ENCODE measurements around the gene ARAP2.

The ARAP2 gene

DNA sequence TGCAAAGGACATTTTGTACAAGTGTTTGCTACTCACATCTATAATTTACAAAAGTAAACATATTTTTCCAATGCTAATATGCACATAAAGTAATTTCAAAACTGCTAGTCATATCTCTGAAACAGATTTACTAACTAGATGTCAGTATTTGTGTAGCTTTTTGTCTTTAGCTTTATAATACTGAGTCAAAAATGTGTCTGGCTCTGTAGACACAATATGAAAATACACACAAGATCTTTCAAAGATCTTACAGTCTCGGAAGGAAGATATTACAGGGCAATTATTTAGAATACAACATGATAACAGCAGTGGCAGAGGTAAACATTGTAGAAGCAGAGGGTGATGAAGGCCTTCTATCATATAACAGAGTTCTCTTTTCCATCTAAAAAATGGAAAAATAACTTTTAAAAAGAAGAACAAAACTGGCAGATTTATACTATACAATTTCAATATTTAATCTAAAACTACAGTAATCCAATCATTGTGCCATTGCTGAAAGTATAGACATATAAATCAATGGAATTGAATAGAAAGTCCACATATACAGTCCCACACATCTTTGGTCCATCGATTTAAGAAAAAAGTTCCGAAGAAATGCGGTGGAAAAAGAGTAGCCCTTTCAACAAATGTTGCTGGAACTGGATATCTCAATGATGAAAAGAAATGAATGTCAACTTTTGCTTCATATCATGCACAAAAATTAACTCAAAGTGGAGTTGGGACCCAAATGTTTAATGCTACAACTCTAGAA, 29.4 kb downstream of the ARAP2 start:
- H3K27me3 ChIP-seq (ENCODE audit: control insufficient read depth in 3 of 3, insufficient read depth in 3 of 3, low read depth in 1 of 3, low read length in 3 of 3): no peaks in the 10 kb centered on the region
- no peak overlapping the region for H2BK120ac ChIP-seq (ENCODE audit: low read depth, low read length)
- H3K23ac ChIP-seq (ENCODE audit: low read depth, low read length, poor library complexity): no peak overlapping the region
- no peak overlapping the region for H2AK5ac ChIP-seq (ENCODE audit: low read depth, low read length)
- H2AFZ ChIP-seq (ENCODE audit: low read length): no peak overlapping the region
- H3K79me1 ChIP-seq (ENCODE audit: low read depth, low read length): no peaks in the 10 kb centered on the region
- H3K18ac ChIP-seq (ENCODE audit: low read length): no peak overlapping the region
- no peak overlapping the region for H4K91ac ChIP-seq (ENCODE audit: low read depth, low read length, poor library complexity)
- no peak overlapping the region for H3K4me2 ChIP-seq (ENCODE audit: insufficient read depth, low read length, poor library complexity, severe bottlenecking)
- H2BK15ac ChIP-seq (ENCODE audit: low read length): no peak overlapping the region
- H4K8ac ChIP-seq (ENCODE audit: low read depth, low read length): no peak overlapping the region
- no peak overlapping the region for H3K4me3 ChIP-seq (ENCODE audit: low read length in 2 of 2)
- no peak overlapping the region for H3K9ac ChIP-seq (ENCODE audit: low read depth, low read length, poor library complexity)
- no peak overlapping the region for H3K27ac ChIP-seq (replicated peaks; ENCODE audit: low read length)
- no peak for DNase-seq (ENCODE audit: low spot score)
- no peak overlapping the region for H2BK5ac ChIP-seq (ENCODE audit: low read length)
- H2BK12ac ChIP-seq (ENCODE audit: low read length): no peak overlapping the region
- no peaks in the 10 kb centered on the region for H3K9me3 ChIP-seq (replicated peaks in 1 of 2; ENCODE audit: control insufficient read depth in 2 of 2, insufficient read depth in 1 of 2, low read depth in 1 of 2, low read length in 2 of 2)
- H3K4me1 ChIP-seq (ENCODE audit: control insufficient read depth in 2 of 2, insufficient read depth in 1 of 2, low read depth in 1 of 2, low read length in 2 of 2): peaks cover 0 to 11% of the 10 kb centered on the region in 2 donors
- no peaks in the 10 kb centered on the region for H3K36me3 ChIP-seq (replicated peaks in 1 of 2; ENCODE audit: control insufficient read depth in 2 of 2, insufficient read depth in 2 of 2, low read length in 2 of 2)
- no CpG with 5 or more reads among the region's 4 CpGs for WGBS, 2 donors (ENCODE audit: extremely low coverage in 2 of 2, insufficient read length in 2 of 2, insufficient replicate concordance in 1 of 2)
- no peak overlapping the region for H3K4ac ChIP-seq (ENCODE audit: low read length)
- no peak overlapping the region for H3K14ac ChIP-seq (ENCODE audit: low read length)

DNA sequence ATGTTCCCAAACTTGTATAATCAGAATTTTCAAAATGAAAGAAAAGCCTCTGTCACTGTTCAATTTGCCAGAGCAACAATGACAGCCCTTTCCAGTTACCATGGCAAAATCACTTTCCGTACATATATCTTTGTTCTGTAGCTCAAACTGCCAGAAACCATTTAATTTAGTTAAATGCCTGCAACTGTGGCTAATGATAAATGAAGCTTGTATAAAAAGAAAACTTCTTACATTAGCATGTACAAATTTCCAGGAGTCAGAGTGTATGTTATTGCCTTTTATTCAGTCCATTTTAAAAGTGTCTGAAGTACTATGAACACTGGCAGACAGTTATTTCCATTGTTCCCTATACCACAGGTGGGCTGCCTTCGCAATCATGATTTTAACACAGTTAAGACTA, 30.3 kb downstream of the ARAP2 start:
- Histone ChIP-seq H3K27ac (replicated peaks; ENCODE audit: low read length) (no peak overlapping the region), H3K4me2 (ENCODE audit: insufficient read depth, low read length, poor library complexity, severe bottlenecking) (no peak overlapping the region), H2AFZ (ENCODE audit: low read length) (no peak overlapping the region), H3K4me3 (ENCODE audit: low read length in 2 of 2) (no peak overlapping the region), H3K18ac (ENCODE audit: low read length) (no peak overlapping the region), H4K91ac (ENCODE audit: low read depth, low read length, poor library complexity) (no peak overlapping the region), H3K14ac (ENCODE audit: low read length) (no peak overlapping the region), H3K23ac (ENCODE audit: low read depth, low read length, poor library complexity) (no peak overlapping the region), H3K4ac (ENCODE audit: low read length) (no peak overlapping the region), H3K9me3 (replicated peaks in 1 of 2; ENCODE audit: control insufficient read depth in 2 of 2, insufficient read depth in 1 of 2, low read depth in 1 of 2, low read length in 2 of 2) (no peaks in the 10 kb centered on the region), H2BK12ac (ENCODE audit: low read length) (no peak overlapping the region), H3K27me3 (ENCODE audit: control insufficient read depth in 3 of 3, insufficient read depth in 3 of 3, low read depth in 1 of 3, low read length in 3 of 3) (no peaks in the 10 kb centered on the region), H2BK15ac (ENCODE audit: low read length) (no peak overlapping the region), H3K4me1 (ENCODE audit: control insufficient read depth in 2 of 2, insufficient read depth in 1 of 2, low read depth in 1 of 2, low read length in 2 of 2) (peaks cover 0 to 11% of the 10 kb centered on the region in 2 donors), H3K36me3 (replicated peaks in 1 of 2; ENCODE audit: control insufficient read depth in 2 of 2, insufficient read depth in 2 of 2, low read length in 2 of 2) (no peaks in the 10 kb centered on the region), H2BK120ac (ENCODE audit: low read depth, low read length) (no peak overlapping the region), H2AK5ac (ENCODE audit: low read depth, low read length) (no peak overlapping the region), H4K8ac (ENCODE audit: low read depth, low read length) (no peak overlapping the region), H3K9ac (ENCODE audit: low read depth, low read length, poor library complexity) (no peak overlapping the region), H2BK5ac (ENCODE audit: low read length) (no peak overlapping the region), H3K79me1 (ENCODE audit: low read depth, low read length) (no peaks in the 10 kb centered on the region)
- WGBS, 2 donors (ENCODE audit: extremely low coverage in 2 of 2, insufficient read length in 2 of 2, insufficient replicate concordance in 1 of 2): no CpG with 5 or more reads among the region's 2 CpGs
- no peak for DNase-seq (ENCODE audit: low spot score)

GRCh38 chr4:36211084-36211483, 33.2 kb downstream of the ARAP2 start:
- Histone ChIP-seq H3K27ac (replicated peaks; ENCODE audit: low read length) (no peak overlapping the region), H2BK12ac (ENCODE audit: low read length) (no peak overlapping the region), H2AK5ac (ENCODE audit: low read depth, low read length) (no peak overlapping the region), H3K4me3 (ENCODE audit: low read length in 2 of 2) (no peak overlapping the region), H3K79me1 (ENCODE audit: low read depth, low read length) (no peaks in the 10 kb centered on the region), H3K4me1 (ENCODE audit: control insufficient read depth in 2 of 2, insufficient read depth in 1 of 2, low read depth in 1 of 2, low read length in 2 of 2) (peaks cover 2 to 25% of the 10 kb centered on the region in 2 donors), H4K8ac (ENCODE audit: low read depth, low read length) (no peak overlapping the region), H3K9ac (ENCODE audit: low read depth, low read length, poor library complexity) (no peak overlapping the region), H3K4ac (ENCODE audit: low read length) (no peak overlapping the region), H2BK15ac (ENCODE audit: low read length) (no peak overlapping the region), H3K27me3 (ENCODE audit: control insufficient read depth in 3 of 3, insufficient read depth in 3 of 3, low read depth in 1 of 3, low read length in 3 of 3) (no peaks in the 10 kb centered on the region), H3K9me3 (replicated peaks in 1 of 2; ENCODE audit: control insufficient read depth in 2 of 2, insufficient read depth in 1 of 2, low read depth in 1 of 2, low read length in 2 of 2) (no peaks in the 10 kb centered on the region), H2BK120ac (ENCODE audit: low read depth, low read length) (no peak overlapping the region), H3K23ac (ENCODE audit: low read depth, low read length, poor library complexity) (no peak overlapping the region), H4K91ac (ENCODE audit: low read depth, low read length, poor library complexity) (no peak overlapping the region), H3K4me2 (ENCODE audit: insufficient read depth, low read length, poor library complexity, severe bottlenecking) (no peak overlapping the region), H2BK5ac (ENCODE audit: low read length) (no peak overlapping the region), H3K36me3 (replicated peaks in 1 of 2; ENCODE audit: control insufficient read depth in 2 of 2, insufficient read depth in 2 of 2, low read length in 2 of 2) (no peaks in the 10 kb centered on the region), H2AFZ (ENCODE audit: low read length) (no peak overlapping the region), H3K18ac (ENCODE audit: low read length) (no peak overlapping the region), H3K14ac (ENCODE audit: low read length) (no peak overlapping the region)
- DNase-seq (ENCODE audit: low spot score): no peak
- WGBS, 2 donors (ENCODE audit: extremely low coverage in 2 of 2, insufficient read length in 2 of 2, insufficient replicate concordance in 1 of 2): no CpG with 5 or more reads among the region's 1 CpG

DNA sequence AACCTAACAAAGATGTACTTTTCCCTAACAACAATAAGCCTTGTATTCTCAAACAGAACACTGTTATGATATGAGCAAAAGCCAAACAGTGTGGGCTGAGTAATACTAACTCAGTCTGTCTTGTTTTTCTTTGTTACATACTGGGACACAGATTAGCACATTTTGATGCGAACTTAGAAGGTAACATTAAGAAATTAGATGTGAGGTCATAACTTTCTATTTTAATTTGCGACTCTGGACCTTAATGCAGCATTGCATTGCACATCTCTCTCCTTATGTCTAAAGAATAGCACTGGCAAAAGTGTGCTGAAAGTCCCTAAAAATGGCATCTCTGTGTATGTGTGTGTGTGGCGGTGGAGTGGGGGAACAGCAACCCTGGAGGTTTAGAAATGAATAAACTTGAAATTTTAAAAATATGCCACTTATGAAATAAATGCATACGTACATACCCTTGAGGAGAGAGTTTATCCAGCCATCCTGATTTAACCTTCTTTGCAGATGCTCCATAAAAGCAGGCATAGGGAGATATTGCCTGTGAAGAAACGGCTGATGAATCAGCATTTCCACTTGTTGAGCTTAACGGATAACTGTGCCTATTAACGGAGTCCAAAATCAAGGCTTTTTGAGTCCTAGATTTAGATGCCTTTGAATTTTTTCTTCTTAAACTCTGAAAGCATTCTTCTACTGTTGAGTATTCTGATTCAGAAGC, 34.2 kb downstream of the ARAP2 start:
- H2BK120ac ChIP-seq (ENCODE audit: low read depth, low read length): no peak overlapping the region
- no peak overlapping the region for H4K8ac ChIP-seq (ENCODE audit: low read depth, low read length)
- H2BK15ac ChIP-seq (ENCODE audit: low read length): no peak overlapping the region
- H2AK5ac ChIP-seq (ENCODE audit: low read depth, low read length): no peak overlapping the region
- no peak overlapping the region for H2BK5ac ChIP-seq (ENCODE audit: low read length)
- H3K4me3 ChIP-seq (ENCODE audit: low read length in 2 of 2): no peak overlapping the region
- H3K4me1 ChIP-seq (ENCODE audit: control insufficient read depth in 2 of 2, insufficient read depth in 1 of 2, low read depth in 1 of 2, low read length in 2 of 2): peaks cover 4 to 25% of the 10 kb centered on the region in 2 donors
- no CpG with 5 or more reads among the region's 7 CpGs for WGBS, 2 donors (ENCODE audit: extremely low coverage in 2 of 2, insufficient read length in 2 of 2, insufficient replicate concordance in 1 of 2)
- H3K14ac ChIP-seq (ENCODE audit: low read length): no peak overlapping the region
- H2AFZ ChIP-seq (ENCODE audit: low read length): no peak overlapping the region
- no peak overlapping the region for H3K4me2 ChIP-seq (ENCODE audit: insufficient read depth, low read length, poor library complexity, severe bottlenecking)
- H3K27ac ChIP-seq (replicated peaks; ENCODE audit: low read length): no peak overlapping the region
- no peak overlapping the region for H3K4ac ChIP-seq (ENCODE audit: low read length)
- no peak overlapping the region for H3K23ac ChIP-seq (ENCODE audit: low read depth, low read length, poor library complexity)
- H3K27me3 ChIP-seq (ENCODE audit: control insufficient read depth in 3 of 3, insufficient read depth in 3 of 3, low read depth in 1 of 3, low read length in 3 of 3): no peaks in the 10 kb centered on the region
- no peaks in the 10 kb centered on the region for H3K36me3 ChIP-seq (replicated peaks in 1 of 2; ENCODE audit: control insufficient read depth in 2 of 2, insufficient read depth in 2 of 2, low read length in 2 of 2)
- no peak overlapping the region for H3K9ac ChIP-seq (ENCODE audit: low read depth, low read length, poor library complexity)
- H2BK12ac ChIP-seq (ENCODE audit: low read length): no peak overlapping the region
- H4K91ac ChIP-seq (ENCODE audit: low read depth, low read length, poor library complexity): no peak overlapping the region
- H3K9me3 ChIP-seq (replicated peaks in 1 of 2; ENCODE audit: control insufficient read depth in 2 of 2, insufficient read depth in 1 of 2, low read depth in 1 of 2, low read length in 2 of 2): no peaks in the 10 kb centered on the region
- no peaks in the 10 kb centered on the region for H3K79me1 ChIP-seq (ENCODE audit: low read depth, low read length)
- no peak for DNase-seq (ENCODE audit: low spot score)
- H3K18ac ChIP-seq (ENCODE audit: low read length): no peak overlapping the region
